SK-N-SH (cell line): ENCODE data around the gene SORCS3. TPM values are rescaled to one million over a fixed set of nuclear protein-coding genes. Genes with fewer than 3 reads are reported as not detected.

Experiments used
- CTCF ChIA-PET: fragments of 300-600, 350-600 bp; formaldehyde crosslinking; extraction: SDS; loops from one replicate; lab custom pipeline; 2021; lab: Yijun Ruan, JAX
- POLR2A ChIA-PET: fragments of 350-600 bp; sonication (Branson Sonifier 250); formaldehyde crosslinking; extraction: SDS; loops from one replicate; lab custom pipeline; 2020; ENCODE audit warnings: antibody characterized with exemption, inconsistent platforms; lab: Yijun Ruan, JAX
- DNase-seq: peaks from one replicate; pipeline ENCODE4 v3.0.0; 2012
- H2AFZ ChIP-seq: fragments of 200-600 bp; sonication (generic); 2 replicates; pipeline ENCODE4 v1.8.1; 2016; ENCODE audit warnings: antibody characterized with exemption, mild to moderate bottlenecking, low read depth
- H3F3A ChIP-seq: fragments of 200-600 bp; sonication (generic); replicated peaks from 2 replicates; pipeline ENCODE3; 2016; ENCODE audit warnings: antibody characterized with exemption, mild to moderate bottlenecking; ENCODE audit not compliant: insufficient read depth
- H3K27ac ChIP-seq, 2 experiments: fragments of 200-500 bp in 1 of 2; fragments of 200-600 bp in 1 of 2; sonication (Bioruptor generic) in 1 of 2; sonication (generic), shearing (Covaris generic) in 1 of 2; 2 replicates each; pipeline versions ENCODE4 v1.5.1 to v1.6.1; 2014 to 2016; ENCODE audit warnings: low read depth in 2 of 2, inconsistent platforms in 1 of 2, low read length in 1 of 2, mild to moderate bottlenecking in 1 of 2, mixed read lengths in 1 of 2
- H3K27me3 ChIP-seq: fragments of 200-600 bp; sonication (generic), shearing (Covaris generic); 2 replicates; pipeline ENCODE4 v1.6.1; 2016; ENCODE audit warnings: mixed run types; ENCODE audit not compliant: insufficient read depth
- H3K36me3 ChIP-seq, 2 experiments: fragments of 200-500 bp in 1 of 2; fragments of 200-600 bp in 1 of 2; sonication (Bioruptor generic) in 1 of 2; sonication (generic) in 1 of 2; replicated peaks in 1 of 2; 2 replicates each; pipeline versions ENCODE3 to v1.5.1; 2014 to 2016; ENCODE audit warnings: low read length in 1 of 2, mild to moderate bottlenecking in 1 of 2; ENCODE audit not compliant: insufficient read depth in 2 of 2, control insufficient read depth in 1 of 2
- H3K4me1 ChIP-seq, 2 experiments: fragments of 200-500 bp in 1 of 2; fragments of 200-600 bp in 1 of 2; sonication (Bioruptor generic) in 1 of 2; sonication (generic), shearing (Covaris generic) in 1 of 2; 2 replicates each; pipeline versions ENCODE4 v1.5.1 to v1.6.1; 2014 to 2016; ENCODE audit warnings: low read depth in 1 of 2, low read length in 1 of 2, mixed run types in 1 of 2; ENCODE audit not compliant: insufficient read depth in 2 of 2, control insufficient read depth in 1 of 2
- H3K4me2 ChIP-seq: fragments of 200-600 bp; sonication (generic), shearing (Covaris generic); 2 replicates; pipeline ENCODE4 v1.6.1; 2017; ENCODE audit warnings: mixed run types
- H3K4me3 ChIP-seq, 2 experiments: fragments of 200-500 bp in 1 of 2; fragments of 200-600 bp in 1 of 2; sonication (Bioruptor generic) in 1 of 2; sonication (generic), shearing (Covaris generic) in 1 of 2; 2 replicates each; pipeline versions ENCODE4 v1.5.1 to v1.8.1; 2014 to 2016; ENCODE audit warnings: low read depth in 2 of 2, inconsistent platforms in 1 of 2, low read length in 1 of 2, mild to moderate bottlenecking in 1 of 2, mixed read lengths in 1 of 2, moderate library complexity in 1 of 2
- H3K79me2 ChIP-seq: fragments of 200-600 bp; sonication (generic); 2 replicates; pipeline ENCODE4 v1.8.1; 2017; ENCODE audit warnings: mild to moderate bottlenecking; ENCODE audit not compliant: insufficient read depth
- H3K9ac ChIP-seq: fragments of 200-600 bp; sonication (generic); 2 replicates; pipeline ENCODE4 v1.6.1; 2017; ENCODE audit warnings: mixed run types
- H3K9me2 ChIP-seq: fragments of 200-600 bp; sonication (generic); 2 replicates; pipeline ENCODE4 v1.6.1; 2017; ENCODE audit warnings: mixed run types
- H3K9me3 ChIP-seq: fragments of 200-600 bp; sonication (generic); 2 replicates; pipeline ENCODE4 v1.6.1; 2017; ENCODE audit warnings: mixed run types, mild to moderate bottlenecking, moderate library complexity
- H4K20me1 ChIP-seq: fragments of 200-600 bp; sonication (generic); 2 replicates; pipeline ENCODE4 v1.6.1; 2017; ENCODE audit warnings: mild to moderate bottlenecking, mixed run types; ENCODE audit not compliant: insufficient read depth
- CHD2 ChIP-seq: fragments of 150-350 bp; IDR thresholded peaks from 2 replicates; pipeline ENCODE4 v1.6.1; 2018; ENCODE audit warnings: low read length; ENCODE audit not compliant: partially characterized antibody
- ELF1 ChIP-seq: IDR thresholded peaks from 2 replicates; pipeline ENCODE4 v1.4.0; 2012
- EP300 ChIP-seq, 2 experiments: IDR thresholded peaks; 2 replicates each; pipeline versions ENCODE4 v1.4.0 to v1.6.1; 2012; ENCODE audit warnings: borderline replicate concordance in 1 of 2, low read depth in 1 of 2, low read length in 1 of 2
- EZH2phosphoT487 ChIP-seq: fragments of 200-600 bp; sonication (generic); IDR thresholded peaks from 2 replicates; pipeline ENCODE4 v1.6.1; 2017; ENCODE audit warnings: low read depth, mixed run types, mild to moderate bottlenecking, antibody characterized with exemption, moderate library complexity, borderline replicate concordance
- FOXJ3 ChIP-seq: sonication (generic); formaldehyde crosslinking; IDR thresholded peaks from 2 replicates; pipeline ENCODE4 v1.5.1; 2020; ENCODE audit warnings: mild to moderate bottlenecking, missing genetic modification reagents
- FOXM1 ChIP-seq: IDR thresholded peaks from 2 replicates; pipeline ENCODE4 v1.4.0; 2012; ENCODE audit warnings: low read depth, mild to moderate bottlenecking
- GABPA ChIP-seq: IDR thresholded peaks from 2 replicates; pipeline ENCODE4 v1.4.0; 2012; ENCODE audit warnings: low read depth, mild to moderate bottlenecking
- GATA2 ChIP-seq: sonication (generic); formaldehyde crosslinking; IDR thresholded peaks from 2 replicates; pipeline ENCODE4 v1.5.0; 2020; ENCODE audit warnings: mild to moderate bottlenecking, missing genetic modification reagents
- MEF2A ChIP-seq: IDR thresholded peaks from 2 replicates; pipeline ENCODE4 v1.4.0; 2012; ENCODE audit warnings: low read depth, borderline replicate concordance
- NFIC ChIP-seq: IDR thresholded peaks from 2 replicates; pipeline ENCODE4 v1.4.0; 2012; ENCODE audit warnings: borderline replicate concordance
- NRF1 ChIP-seq: IDR thresholded peaks from 2 replicates; pipeline ENCODE4 v1.6.1; 2012; ENCODE audit warnings: low read depth, mild to moderate bottlenecking, low read length
- POLR2AphosphoS5 ChIP-seq: IDR thresholded peaks from 2 replicates; pipeline ENCODE4 v1.6.1; 2012; ENCODE audit warnings: low read depth, low read length
- RAD21 ChIP-seq: IDR thresholded peaks from 2 replicates; pipeline ENCODE4 v1.6.1; 2012; ENCODE audit warnings: mild to moderate bottlenecking, low read length
- RCOR1 ChIP-seq: fragments of 150-350 bp; IDR thresholded peaks from 2 replicates; pipeline ENCODE4 v1.6.1; 2017; ENCODE audit warnings: antibody characterized with exemption, low read length
- RXRA ChIP-seq: IDR thresholded peaks from 2 replicates; pipeline ENCODE4 v1.4.0; 2012; ENCODE audit warnings: low read depth, mild to moderate bottlenecking, borderline replicate concordance
- SIN3A ChIP-seq: IDR thresholded peaks from 2 replicates; pipeline ENCODE4 v1.6.1; 2012; ENCODE audit warnings: low read depth, mild to moderate bottlenecking, low read length, moderate library complexity, borderline replicate concordance
- TAF1 ChIP-seq: IDR thresholded peaks from 2 replicates; pipeline ENCODE4 v1.6.1; 2012; ENCODE audit warnings: low read depth, mild to moderate bottlenecking, low read length, moderate library complexity, borderline replicate concordance
- USF1 ChIP-seq: IDR thresholded peaks from 2 replicates; pipeline ENCODE4 v1.4.0; 2012; ENCODE audit warnings: low read depth, borderline replicate concordance
- WGBS: methylation state at CpG from one replicate; pipeline ENCODE4 v1.1.6; 2017; ENCODE audit warnings: low lambda C conversion rate; 5-methylcytosine and 5-hydroxymethylcytosine counted together
- polyA plus RNA-seq, 3 experiments: library from polyadenylated mRNA; depleted of rRNA; stranded (reverse); fragments of >200 nt; gene quantifications; 2 replicates each; pipeline ENCODE4 v1.2.3, GENCODE V29; 2012
- TF ChIP-seq, protein P1 (sequence below): fragments of 150-350 bp; IDR thresholded peaks from 2 replicates; pipeline ENCODE4 v1.6.1; 2017; ENCODE audit warnings: antibody characterized with exemption, low read length, low read depth, borderline replicate concordance
- TF ChIP-seq, protein P2 (sequence below): IDR thresholded peaks from 2 replicates; pipeline ENCODE4; 2012

The SORCS3 gene
- polyA plus RNA-seq, 1 of the 3 experiments (the other 2 are of a cell fraction) = not detected

- Histone ChIP-seq H3F3A (no peaks in the 10 kb centered on the region), H3K27me3 (no peaks in the 10 kb centered on the region), H3K4me1 (no peaks in the 10 kb centered on the region), H4K20me1 (no peaks in the 10 kb centered on the region), H3K9me2 (no peaks in the 10 kb centered on the region), H3K9ac (no peak overlapping the region), H3K36me3 (no peaks in the 10 kb centered on the region), H3K4me2 (no peak overlapping the region), H3K4me3 (no peak overlapping the region), H2AFZ (no peak overlapping the region), H3K27ac (no peak overlapping the region), H3K9me3 (no peaks in the 10 kb centered on the region), H3K79me2 (no peaks in the 10 kb centered on the region)
- TF ChIP-seq GABPA (no peak), RAD21 (no peak), MEF2A (no peak)
- TF ChIP-seq, protein P1, sequence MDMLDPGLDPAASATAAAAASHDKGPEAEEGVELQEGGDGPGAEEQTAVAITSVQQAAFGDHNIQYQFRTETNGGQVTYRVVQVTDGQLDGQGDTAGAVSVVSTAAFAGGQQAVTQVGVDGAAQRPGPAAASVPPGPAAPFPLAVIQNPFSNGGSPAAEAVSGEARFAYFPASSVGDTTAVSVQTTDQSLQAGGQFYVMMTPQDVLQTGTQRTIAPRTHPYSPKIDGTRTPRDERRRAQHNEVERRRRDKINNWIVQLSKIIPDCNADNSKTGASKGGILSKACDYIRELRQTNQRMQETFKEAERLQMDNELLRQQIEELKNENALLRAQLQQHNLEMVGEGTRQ = no peak
- 42% methylated on average over 2 of the region's 2 CpGs for WGBS
- ChIA-PET POLR2A (no interaction called here), CTCF (interaction anchor here (1.9 to 3.3 kb wide), 2 partner anchors 289 to 293 kb away, joined by 8 to 13 read pairs; no protein-coding TSS in a partner anchor)
- no peak for DNase-seq
Observed at GRCh38 chr10:104931612-104932134, 290.6 kb downstream of the SORCS3 start.

GRCh38 chr10:104935656-104936055 lies 294.6 kb downstream of the SORCS3 start:
- Histone ChIP-seq H3K79me2 (no peaks in the 10 kb centered on the region), H3K4me3 (no peak overlapping the region), H2AFZ (no peak overlapping the region), H3K27me3 (no peaks in the 10 kb centered on the region), H3K36me3 (no peaks in the 10 kb centered on the region), H3K4me2 (no peak overlapping the region), H4K20me1 (no peaks in the 10 kb centered on the region), H3F3A (no peaks in the 10 kb centered on the region), H3K27ac (no peak overlapping the region), H3K4me1 (no peaks in the 10 kb centered on the region), H3K9me3 (no peaks in the 10 kb centered on the region), H3K9me2 (no peaks in the 10 kb centered on the region), H3K9ac (no peak overlapping the region)
- WGBS = 20% methylated on average over 2 of the region's 2 CpGs
- ChIA-PET CTCF (interaction anchor here (1.8 kb wide), 1 partner anchor 11 kb away, joined by 5 read pairs; no protein-coding TSS in a partner anchor), POLR2A (no interaction called here)
- TF ChIP-seq, protein P2, sequence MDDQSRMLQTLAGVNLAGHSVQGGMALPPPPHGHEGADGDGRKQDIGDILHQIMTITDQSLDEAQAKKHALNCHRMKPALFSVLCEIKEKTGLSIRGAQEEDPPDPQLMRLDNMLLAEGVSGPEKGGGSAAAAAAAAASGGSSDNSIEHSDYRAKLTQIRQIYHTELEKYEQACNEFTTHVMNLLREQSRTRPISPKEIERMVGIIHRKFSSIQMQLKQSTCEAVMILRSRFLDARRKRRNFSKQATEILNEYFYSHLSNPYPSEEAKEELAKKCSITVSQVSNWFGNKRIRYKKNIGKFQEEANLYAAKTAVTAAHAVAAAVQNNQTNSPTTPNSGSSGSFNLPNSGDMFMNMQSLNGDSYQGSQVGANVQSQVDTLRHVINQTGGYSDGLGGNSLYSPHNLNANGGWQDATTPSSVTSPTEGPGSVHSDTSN = no peak
- TF ChIP-seq SIN3A (no peak), USF1 (no peak), EP300 (IDR thresholded peaks at IDR 0.05; ENCODE audit: borderline replicate concordance in 1 of 2, low read depth in 1 of 2, low read length in 1 of 2) (no peak), ELF1 (no peak), NRF1 (no peak), FOXJ3 (CRISPR knock-in tag) (no peak), CHD2 (no peak), GABPA (no peak), GATA2 (CRISPR knock-in tag) (no peak), EZH2phosphoT487 (no peak), NFIC (no peak), RXRA (no peak), RAD21 (no peak), FOXM1 (no peak), TAF1 (no peak), RCOR1 (no peak), POLR2AphosphoS5 (no peak), MEF2A (no peak)
- no peak for DNase-seq
